ENCODE measurements around the gene SPTLC2.
"Not testable (repeated sequence)": the region's sequence is repeated elsewhere in the genome, so short reads cannot be mapped to it uniquely, and the experiment has no call there.

Gene SPTLC2

GRCh38 chr14:77616454-77617229 is at the start of gene SPTLC2:
Gene SPTLC2 (minus strand): TSS chr14:77616637. CDS start chr14:77616579, 58 bp downstream.
- DNase-seq (ENCODE audit: low read depth in 2 of 2) = peak; percentile 93 to 94

- no peak for DNase-seq (ENCODE audit: low read depth in 2 of 2)
Observed at GRCh38 chr14:77663293-77663692, 46.9 kb upstream of the SPTLC2 start.

- not testable (repeated sequence) for DNase-seq (ENCODE audit: low read depth in 2 of 2)
Observed at GRCh38 chr14:77661562-77661961, 45.1 kb upstream of the SPTLC2 start.

- no peak for DNase-seq (ENCODE audit: low read depth in 2 of 2)
Observed at GRCh38 chr14:77660754-77661153, 44.3 kb upstream of the SPTLC2 start.

GRCh38 chr14:77659831-77660230 is 43.4 kb upstream of the SPTLC2 start:
- no peak for DNase-seq (ENCODE audit: low read depth in 2 of 2)

- no peak for DNase-seq (ENCODE audit: low read depth in 2 of 2)
Observed at GRCh38 chr14:77657280-77657679, 40.8 kb upstream of the SPTLC2 start.

GRCh38 chr14:77654001-77654441 is 37.6 kb upstream of the SPTLC2 start:
- no peak for DNase-seq (ENCODE audit: low read depth in 2 of 2)

GRCh38 chr14:77649326-77649725 is 32.9 kb upstream of the SPTLC2 start:
- DNase-seq (ENCODE audit: low read depth in 2 of 2) = no peak

GRCh38 chr14:77648520-77649200 is 32.2 kb upstream of the SPTLC2 start:
- no peak for DNase-seq (ENCODE audit: low read depth in 2 of 2)

- DNase-seq (ENCODE audit: low read depth in 2 of 2) = no peak
Observed at GRCh38 chr14:77647853-77648252, 31.4 kb upstream of the SPTLC2 start.

GRCh38 chr14:77646907-77647306 is 30.5 kb upstream of the SPTLC2 start:
- DNase-seq (ENCODE audit: low read depth in 2 of 2) = no peak

GRCh38 chr14:77645520-77646230 is 29.2 kb upstream of the SPTLC2 start:
- no peak for DNase-seq (ENCODE audit: low read depth in 2 of 2)

GRCh38 chr14:77642407-77642806 is 26.0 kb upstream of the SPTLC2 start:
- no peak for DNase-seq (ENCODE audit: low read depth in 2 of 2)

GRCh38 chr14:77641534-77642341 is 25.3 kb upstream of the SPTLC2 start:
- DNase-seq (ENCODE audit: low read depth in 2 of 2) = peak; percentile 53 to 57

- no peak for DNase-seq (ENCODE audit: low read depth in 2 of 2)
Observed at GRCh38 chr14:77640756-77641533, 24.5 kb upstream of the SPTLC2 start.

GRCh38 chr14:77638771-77639171 is 22.3 kb upstream of the SPTLC2 start:
- DNase-seq (ENCODE audit: low read depth in 2 of 2) = no peak

GRCh38 chr14:77635869-77636268 is 19.4 kb upstream of the SPTLC2 start:
- DNase-seq (ENCODE audit: low read depth in 2 of 2) = not testable (repeated sequence)

GRCh38 chr14:77635466-77635865 is 19.0 kb upstream of the SPTLC2 start:
- not testable (repeated sequence) for DNase-seq (ENCODE audit: low read depth in 2 of 2)

GRCh38 chr14:77630111-77630510 is 13.7 kb upstream of the SPTLC2 start:
- DNase-seq (ENCODE audit: low read depth in 2 of 2) = no peak

- DNase-seq (ENCODE audit: low read depth in 2 of 2) = no peak
Observed at GRCh38 chr14:77625360-77625759, 8.9 kb upstream of the SPTLC2 start.

GRCh38 chr14:77623201-77623600 is 6.8 kb upstream of the SPTLC2 start:
- DNase-seq (ENCODE audit: low read depth in 2 of 2) = no peak

Data from stimulated activated CD8-positive, alpha-beta memory T cell treated with anti-CD3 and anti-CD28 coated beads, Interleukin-2, amount 100 ng/mL, for 48 hours (primary cell).